H1 (cell line): Measurements from ENCODE around the gene ANKS1B.

Source experiments
- ASH2L ChIP-seq: fragments of 200-600, 300-600 bp; sonication (generic); IDR thresholded peaks from one replicate; pipeline ENCODE4 v1.7.1; 2017; ENCODE audit warnings: low read length
- ATF2 ChIP-seq: IDR thresholded peaks from 2 replicates; pipeline ENCODE4 v1.6.1; 2012; ENCODE audit warnings: low read length, inconsistent platforms
- BACH1 ChIP-seq: IDR thresholded peaks from 2 replicates; pipeline ENCODE4 v1.6.1; 2012; ENCODE audit warnings: low read length, improper control_type of control experiment
- CHD7 ChIP-seq: fragments of 300-600 bp; sonication (generic); IDR thresholded peaks from 2 replicates; pipeline ENCODE4 v1.7.1; 2012; ENCODE audit warnings: low read length, moderate library complexity, mild to moderate bottlenecking, inconsistent platforms; ENCODE audit not compliant: insufficient replicate concordance
- CTCF ChIP-seq, 3 experiments: IDR thresholded peaks; 1 replicate in 2 of 3; 2 replicates in 1 of 3; pipeline versions ENCODE4 v1.5.1 to v1.6.1; 2011; ENCODE audit warnings: low read length in 3 of 3, mild to moderate bottlenecking in 3 of 3, inconsistent platforms in 2 of 3, low read depth in 1 of 3, moderate library complexity in 1 of 3; ENCODE audit not compliant: insufficient read depth in 1 of 3; ENCODE audit errors: control extremely low read depth in 1 of 3
- EZH2 ChIP-seq: fragments of 200-600 bp; sonication (generic); IDR thresholded peaks from 2 replicates; pipeline ENCODE4 v1.7.1; 2012; ENCODE audit warnings: low read depth, mild to moderate bottlenecking, moderate library complexity, low read length, inconsistent platforms; ENCODE audit not compliant: severe bottlenecking
- RNF2 ChIP-seq: fragments of 200-900, 300-1000 bp; sonication (generic); IDR thresholded peaks from 2 replicates; pipeline ENCODE4 v1.7.1; 2016; ENCODE audit warnings: borderline replicate concordance, low read depth, mild to moderate bottlenecking, antibody characterized with exemption, low read length; ENCODE audit not compliant: poor library complexity, severe bottlenecking; ENCODE audit errors: missing control alignments
- SIN3A ChIP-seq, 2 experiments: IDR thresholded peaks in 1 of 2; conservative IDR thresholded peaks in 1 of 2; 2 replicates each; pipeline ENCODE4 v1.6.1; 2011 to 2012; ENCODE audit warnings: low read length in 2 of 2, improper control_type of control experiment in 1 of 2, low read depth in 1 of 2, mild to moderate bottlenecking in 1 of 2

- no peak for TF ChIP-seq CTCF (IDR thresholded peaks at IDR 0.05; ENCODE audit: control extremely low read depth in 1 of 3, insufficient read depth in 1 of 3, low read depth in 1 of 3, low read length in 3 of 3)
- TF ChIP-seq RNF2, result no peak
- no peak for TF ChIP-seq ATF2
- TF ChIP-seq SIN3A (conservative IDR thresholded peaks at IDR 0.05 in 1 of 2, IDR thresholded peaks at IDR 0.05 in 1 of 2; ENCODE audit: low read depth in 1 of 2, low read length in 2 of 2), result no peak
- no peak for TF ChIP-seq EZH2
- no peak for TF ChIP-seq CHD7
- no peak for TF ChIP-seq ASH2L
- no peak for TF ChIP-seq BACH1
These were observed 1161.7 kb downstream of the ANKS1B start for GRCh38 chr12:98823012-98823411.
